ENCODE results near the gene MCAT. TPM values are rescaled to one million over a fixed set of nuclear protein-coding genes. Genes with fewer than 3 reads are reported as not detected.

Gene MCAT
- total RNA-seq, 1 experiment from 2014 or later: 19.0 TPM

- no peak for DNase-seq
- Histone ChIP-seq H3K27me3 (no peaks in the 10 kb centered on the region), H3K9me3 (no peaks in the 10 kb centered on the region)
Measured at GRCh38 chr22:43094085-43094484, 49.1 kb downstream of the MCAT start.

GRCh38 chr22:43092085-43092484 lies 51.1 kb downstream of the MCAT start:
- H3K4me3 ChIP-seq: no peak overlapping the region
- no peaks in the 10 kb centered on the region for H3K27me3 ChIP-seq
- no peak for DNase-seq
- H3K9me3 ChIP-seq: no peaks in the 10 kb centered on the region
- no peaks in the 10 kb centered on the region for H3K36me3 ChIP-seq

More at GRCh38 chr22:43094085-43094484, 49.1 kb downstream of the MCAT start:
- no peaks in the 10 kb centered on the region for H3K36me3 ChIP-seq
- H3K4me3 ChIP-seq: no peak overlapping the region

GRCh38 chr22:43090130-43090789 lies 52.9 kb downstream of the MCAT start:
- H3K36me3 ChIP-seq: no peaks in the 10 kb centered on the region
- no peaks in the 10 kb centered on the region for H3K27me3 ChIP-seq
- peak; percentile 75 for DNase-seq

GRCh38 chr22:43088984-43089717 lies 54.0 kb downstream of the MCAT start, which contains the start of gene TTLL1:
TTLL1 (minus strand) TSS chr22:43089391; CDS start chr22:43075586, 13,805 bp downstream.
- Histone ChIP-seq H3K27me3 (no peaks in the 10 kb centered on the region), H3K4me3 (peak within 1 kb of the TSS; percentile 67), H3K36me3 (no peaks in the 10 kb centered on the region), H3K9me3 (no peaks in the 10 kb centered on the region)
- peak; percentile 92 for DNase-seq

More at GRCh38 chr22:43090130-43090789, 52.9 kb downstream of the MCAT start:
- no peaks in the 10 kb centered on the region for H3K9me3 ChIP-seq
- no peak overlapping the region for H3K4me3 ChIP-seq

GRCh38 chr22:43088627-43088983 lies 54.6 kb downstream of the MCAT start:
- Histone ChIP-seq H3K4me3 (peak overlapping the region; percentile 67), H3K9me3 (no peaks in the 10 kb centered on the region), H3K27me3 (no peaks in the 10 kb centered on the region), H3K36me3 (no peaks in the 10 kb centered on the region)
- DNase-seq: no peak

DNA sequence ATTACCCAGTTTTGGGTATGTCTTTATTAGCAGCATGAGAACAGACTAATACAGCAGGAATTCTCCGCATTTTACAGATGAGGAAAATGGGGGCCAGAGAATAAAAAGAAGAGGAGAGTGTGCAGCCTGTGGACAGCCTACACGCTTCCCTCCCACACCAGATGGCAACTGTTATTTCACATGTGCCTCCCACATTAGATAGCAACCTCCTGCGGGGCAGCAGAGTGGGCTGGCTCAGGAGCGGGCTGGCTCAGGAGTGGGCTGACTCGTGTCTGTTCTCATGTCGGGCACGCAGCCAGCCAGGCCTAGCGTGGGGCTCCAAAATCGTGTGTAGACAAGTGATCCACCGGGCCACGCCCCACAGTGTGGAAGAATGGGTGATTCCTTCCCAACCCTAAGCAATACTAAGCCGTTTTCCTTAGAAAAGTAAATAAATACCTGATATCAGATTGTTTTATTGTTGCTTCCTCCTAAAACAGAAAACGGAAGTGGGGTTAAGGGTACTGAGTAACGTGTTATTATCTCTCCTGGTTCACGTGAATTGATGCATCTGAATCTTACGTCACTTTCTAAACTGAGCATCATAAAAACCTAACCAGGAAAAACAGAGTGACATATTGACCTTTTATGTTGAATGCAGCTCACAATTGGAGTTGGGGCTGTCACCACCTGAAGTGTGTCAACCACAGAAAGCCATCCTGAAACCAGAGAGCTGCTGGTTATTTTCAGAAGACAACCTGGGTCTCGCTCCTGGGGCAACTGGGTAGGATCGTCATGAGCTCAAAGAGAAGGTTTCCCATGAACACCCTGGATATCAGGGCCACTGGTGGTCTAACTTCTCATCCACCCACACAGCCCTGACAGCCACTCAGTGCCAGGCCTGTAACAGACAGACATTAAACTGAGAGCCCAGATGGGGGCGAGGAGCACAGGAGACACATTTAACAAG lies 57.3 kb downstream of the MCAT start:
- peak; percentile 35 for DNase-seq
- Histone ChIP-seq H3K36me3 (no peaks in the 10 kb centered on the region), H3K27me3 (no peaks in the 10 kb centered on the region), H3K9me3 (no peaks in the 10 kb centered on the region), H3K4me3 (no peak overlapping the region)

Other genes starting within 250 kb of the MCAT start
- 45.4 and 46.2 TPM in 2 replicates for gene PACSIN2, start 128.2 kb downstream of the MCAT start, total RNA-seq (2014; rRNA removed; shearing (Covaris generic); ENCODE audit: low replicate concordance)
- gene TTLL1, start 54.0 kb downstream of the MCAT start, total RNA-seq (2014; rRNA removed; shearing (Covaris generic); ENCODE audit: low replicate concordance): 4.9 and 9.2 TPM in 2 replicates
- 0.10 TPM in 1 of 2 replicates, not detected in the other for gene BIK, start 32.6 kb downstream of the MCAT start, total RNA-seq (2014; rRNA removed; shearing (Covaris generic); ENCODE audit: low replicate concordance)
- 465 and 558 TPM in 2 replicates for gene TSPO, start 8.2 kb upstream of the MCAT start, total RNA-seq (2014; rRNA removed; shearing (Covaris generic); ENCODE audit: low replicate concordance)
- gene TTLL12, start 43.7 kb upstream of the MCAT start, total RNA-seq (2014; rRNA removed; shearing (Covaris generic); ENCODE audit: low replicate concordance): 50.6 and 61.7 TPM in 2 replicates
- gene SCUBE1, start 200.0 kb upstream of the MCAT start, total RNA-seq (2014; rRNA removed; shearing (Covaris generic); ENCODE audit: low replicate concordance): 0.05 and 0.16 TPM in 2 replicates

Data from MG63 (cell line).